Chondrocyte (in vitro differentiated cells): ENCODE data around the gene SCML1. TPM values are rescaled to one million over a fixed set of nuclear protein-coding genes. Genes with fewer than 3 reads are reported as not detected.

ENCODE experiments used
- DNase-seq: peaks from one replicate; pipeline ENCODE4 v3.0.0; 2021; ENCODE audit warnings: mixed read lengths, low spot score
- H3K27ac Mint-ChIP-seq: one replicate; pipeline ENCODE4 v1.8.0; 2021; ENCODE audit warnings: mild to moderate bottlenecking, moderate library complexity, mixed read lengths; ENCODE audit not compliant: unreplicated experiment
- H3K27me3 Mint-ChIP-seq: 2 replicates; pipeline ENCODE4 v1.8.0; 2021; ENCODE audit warnings: low read depth, mixed read lengths
- H3K36me3 Mint-ChIP-seq: 2 replicates; pipeline ENCODE4 v1.8.0; 2021; ENCODE audit warnings: low read depth, mixed read lengths
- H3K4me1 Mint-ChIP-seq: 2 replicates; pipeline ENCODE4 v1.8.0; 2021; ENCODE audit warnings: low read depth, mild to moderate bottlenecking, mixed read lengths
- H3K4me3 Mint-ChIP-seq: one replicate; pipeline ENCODE4 v1.8.0; 2021; ENCODE audit warnings: mild to moderate bottlenecking, moderate library complexity, mixed read lengths; ENCODE audit not compliant: unreplicated experiment
- H3K9me3 Mint-ChIP-seq: 2 replicates; pipeline ENCODE4 v1.8.0; 2021; ENCODE audit warnings: low read depth, mixed read lengths
- CTCF ChIP-seq: fragments of 200-600 bp; sonication (generic); IDR thresholded peaks from 2 replicates; pipeline ENCODE4 v1.5.0; 2021; ENCODE audit warnings: antibody characterized with exemption, mild to moderate bottlenecking, moderate library complexity
- total RNA-seq: library from RNA; stranded (reverse); gene quantifications from 3 replicates; pipeline ENCODE4 v1.2.1, GENCODE V29; 2021

The SCML1 gene
- total RNA-seq, 1 donor from 2014 or later = 9.4 TPM

GRCh38 chrX:17758382-17758781 lies 21.1 kb downstream of the SCML1 start:
- DNase-seq = no peak
- Mint-ChIP-seq H3K4me3 (no peak overlapping the region), H3K27ac (no peak overlapping the region), H3K36me3 (no peaks in the 10 kb centered on the region), H3K4me1 (peaks cover 10% of the 10 kb centered on the region), H3K27me3 (peaks cover 3% of the 10 kb centered on the region), H3K9me3 (no peaks in the 10 kb centered on the region)
- no peak for TF ChIP-seq CTCF

- no peak for DNase-seq
- H3K9me3 Mint-ChIP-seq = no peaks in the 10 kb centered on the region
- TF ChIP-seq CTCF = no peak
- H3K36me3 Mint-ChIP-seq = no peaks in the 10 kb centered on the region
- H3K4me3 Mint-ChIP-seq = no peak overlapping the region
- no peak overlapping the region for H3K27ac Mint-ChIP-seq
- peaks cover 10% of the 10 kb centered on the region for H3K4me1 Mint-ChIP-seq
- peaks cover 3% of the 10 kb centered on the region for H3K27me3 Mint-ChIP-seq
Observed at GRCh38 chrX:17759990-17760389, 22.7 kb downstream of the SCML1 start.

- Mint-ChIP-seq H3K36me3 (no peaks in the 10 kb centered on the region), H3K4me1 (no peaks in the 10 kb centered on the region), H3K9me3 (no peaks in the 10 kb centered on the region), H3K27me3 (no peaks in the 10 kb centered on the region), H3K27ac (no peak overlapping the region), H3K4me3 (no peak overlapping the region)
- TF ChIP-seq CTCF = no peak
- no peak for DNase-seq
Observed at GRCh38 chrX:17767734-17768133, 30.4 kb downstream of the SCML1 start.

DNA sequence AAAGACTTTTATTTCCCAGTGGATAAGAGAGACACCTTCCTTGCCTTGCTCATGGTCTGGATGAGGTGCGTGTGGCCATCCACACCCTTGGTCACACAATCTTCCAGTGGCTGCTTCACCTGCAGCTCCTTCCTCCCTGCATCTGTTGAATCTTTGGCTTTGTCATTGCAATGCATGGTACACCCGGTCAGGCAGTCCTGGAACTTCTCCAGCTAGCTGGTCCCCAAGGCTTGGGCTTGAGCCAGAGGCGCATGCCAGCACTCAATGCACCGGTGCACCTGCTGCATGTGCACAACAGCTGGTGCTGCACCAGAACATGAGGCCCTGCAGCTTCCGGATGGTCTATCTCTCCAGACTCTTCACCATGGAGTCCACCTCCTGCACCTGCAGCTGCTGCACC lies 31.7 kb downstream of the SCML1 start:
- no peak for TF ChIP-seq CTCF
- DNase-seq = no peak
- Mint-ChIP-seq H3K36me3 (no peaks in the 10 kb centered on the region), H3K27ac (no peak overlapping the region), H3K9me3 (no peaks in the 10 kb centered on the region), H3K27me3 (no peaks in the 10 kb centered on the region), H3K4me1 (no peaks in the 10 kb centered on the region), H3K4me3 (no peak overlapping the region)

- Mint-ChIP-seq H3K4me1 (no peaks in the 10 kb centered on the region), H3K9me3 (no peaks in the 10 kb centered on the region), H3K27me3 (no peaks in the 10 kb centered on the region), H3K36me3 (no peaks in the 10 kb centered on the region), H3K27ac (no peak overlapping the region), H3K4me3 (no peak overlapping the region)
- TF ChIP-seq CTCF = no peak
- DNase-seq = no peak
Observed at GRCh38 chrX:17769701-17770269, 32.5 kb downstream of the SCML1 start.
